Globus pallidus (tissue), 1 donor: Measurements from ENCODE around the gene ZNF335.
"Not testable (repeated sequence)": the region's sequence is repeated elsewhere in the genome, so short reads cannot be mapped to it uniquely, and the experiment has no call there.

Experiments used
- DNase-seq: peaks from one replicate; pipeline ENCODE4 v3.0.0-alpha.2; 2015; ENCODE audit warnings: low spot score

ZNF335 gene

DNA sequence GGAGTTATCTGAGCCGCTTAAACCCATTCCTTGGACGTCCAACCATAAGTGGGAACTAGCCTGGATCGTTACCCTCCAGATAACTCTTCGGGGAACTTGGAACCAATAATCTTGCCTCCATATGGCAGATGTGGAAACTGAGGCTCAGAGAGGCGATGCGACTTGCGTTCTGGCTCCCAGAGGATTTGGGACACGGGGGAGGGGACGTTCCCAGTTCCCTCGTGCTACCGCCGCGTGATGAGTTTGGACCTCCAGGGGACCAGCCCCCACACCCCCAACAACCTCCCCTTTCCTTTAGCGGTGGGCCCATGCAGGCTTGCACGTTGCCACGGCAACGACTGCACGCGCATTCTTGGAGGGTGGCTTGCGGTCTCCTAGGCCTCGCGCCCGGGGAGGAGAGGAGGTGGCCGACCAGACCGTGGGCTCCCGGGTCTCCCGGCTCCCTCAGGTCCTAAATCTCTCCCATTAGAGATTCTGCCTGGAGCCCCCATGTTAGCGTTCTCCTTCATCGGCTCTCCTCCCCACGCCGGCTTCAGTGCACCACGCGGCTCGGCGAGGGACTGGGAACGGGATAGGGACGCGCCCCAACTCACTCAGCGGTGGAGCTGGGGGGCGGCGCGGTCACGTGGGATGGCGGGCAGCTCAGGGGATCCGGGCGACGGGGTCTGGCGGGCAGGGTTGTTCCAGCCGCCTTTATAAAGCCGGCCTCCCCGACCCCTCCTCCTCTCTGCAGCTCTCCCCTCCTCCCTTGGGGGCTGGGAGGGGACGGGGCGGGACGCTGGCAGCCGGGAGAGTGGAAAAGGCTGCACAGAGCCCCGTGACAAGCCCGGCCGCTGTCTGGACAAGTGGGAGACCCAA, 60.3 kb downstream of the ZNF335 start, which contains the start of gene PLTP:
Gene PLTP, minus strand, starts transcription at position 670 of the 858 bp plus-strand sequence. CDS start 703 bp downstream, outside the sequence.
- DNase-seq = peak; percentile 62

- peak; percentile 86 for DNase-seq
Observed at GRCh38 chr20:45910670-45911485, 61.1 kb downstream of the ZNF335 start.

- no peak for DNase-seq
Observed at GRCh38 chr20:45909817-45910669, 62.0 kb downstream of the ZNF335 start.

DNA sequence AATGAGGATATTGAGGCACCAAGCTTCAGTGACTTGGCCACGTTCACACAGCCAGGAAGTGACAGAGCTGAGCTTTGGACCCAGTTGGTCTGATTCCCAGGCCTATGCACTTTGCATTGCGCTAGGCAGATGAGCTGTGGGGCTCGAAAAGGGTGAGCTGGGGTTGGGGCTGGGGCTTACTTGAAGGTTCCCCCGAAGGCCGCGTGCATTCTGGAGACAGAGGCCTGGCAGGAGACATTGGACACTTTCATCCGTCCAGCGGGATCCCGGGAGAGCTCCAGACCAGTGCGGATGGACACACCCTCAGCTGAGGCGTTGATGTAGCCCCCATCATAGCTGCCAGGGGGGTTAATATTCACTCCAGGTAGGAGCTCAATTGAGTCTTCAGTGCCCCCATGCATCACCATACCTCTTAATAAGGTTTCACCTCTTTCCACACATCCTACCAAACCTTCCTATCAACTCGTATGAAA, 62.6 kb downstream of the ZNF335 start:
- no peak for DNase-seq

- DNase-seq = no peak
Observed at GRCh38 chr20:45908084-45908483, 63.9 kb downstream of the ZNF335 start.

- DNase-seq = no peak
Observed at GRCh38 chr20:45907219-45907948, 64.6 kb downstream of the ZNF335 start.

GRCh38 chr20:45905505-45906079, 66.4 kb downstream of the ZNF335 start:
- DNase-seq = no peak

- no peak for DNase-seq
Observed at GRCh38 chr20:45904583-45905504, 67.2 kb downstream of the ZNF335 start.

GRCh38 chr20:45902199-45902701, 69.8 kb downstream of the ZNF335 start:
- DNase-seq = no peak

DNA sequence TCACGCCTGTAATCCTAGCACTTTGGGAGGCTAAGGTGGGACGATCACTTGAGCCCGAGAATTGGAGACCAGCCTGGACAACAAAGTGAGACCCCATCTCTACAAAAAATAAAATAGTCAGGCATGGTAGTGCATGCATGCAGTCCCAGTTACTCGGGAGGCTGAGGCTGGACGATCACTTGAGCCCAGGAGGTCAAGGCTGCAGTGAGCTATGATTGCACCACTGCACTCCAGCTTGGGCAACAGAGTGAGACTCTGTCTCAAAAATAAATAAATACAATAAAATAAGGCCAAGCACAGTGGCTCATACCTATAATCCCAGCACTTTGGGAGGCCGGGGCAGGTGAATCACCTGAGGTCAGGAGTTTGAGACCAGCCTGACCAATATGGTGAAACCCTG, 70.7 kb downstream of the ZNF335 start:
- not testable (repeated sequence) for DNase-seq

DNA sequence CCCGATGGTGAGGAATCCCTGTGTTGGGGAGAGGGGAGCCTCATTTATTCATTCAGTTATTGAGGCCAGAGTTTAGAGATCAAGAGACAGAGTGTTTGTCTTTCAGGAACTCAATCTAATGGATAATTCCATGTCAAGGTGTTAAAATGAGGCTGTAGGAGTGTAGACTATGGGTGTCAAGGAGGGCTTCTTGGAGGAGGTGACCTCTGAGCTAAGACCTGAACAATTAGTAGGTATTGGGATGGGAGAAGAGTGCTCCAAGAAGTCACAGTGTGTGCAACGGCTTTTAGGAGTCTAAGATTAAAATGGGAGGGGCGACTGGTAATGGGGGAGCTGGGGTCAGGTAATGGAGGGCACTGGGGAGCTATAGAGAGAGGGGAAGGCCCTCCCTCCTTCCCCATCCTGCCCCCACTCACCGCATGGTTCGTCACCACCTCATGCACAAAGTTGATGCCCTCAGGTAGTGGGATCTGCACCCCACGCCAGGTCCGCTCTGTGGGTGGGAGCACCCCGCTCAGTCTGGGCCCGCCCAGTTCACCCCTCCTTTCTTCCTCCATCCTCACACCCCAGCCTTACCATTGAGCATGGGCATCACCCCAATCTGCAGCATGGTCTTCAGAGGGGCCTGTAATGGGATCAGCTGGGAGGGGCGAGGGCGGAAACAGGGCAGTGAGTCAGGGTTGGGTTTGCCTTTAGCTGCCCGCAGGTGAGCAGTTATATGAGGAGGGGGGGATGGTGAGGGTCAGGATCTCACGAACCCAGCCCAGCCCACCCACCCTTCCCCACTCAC, 72.8 kb downstream of the ZNF335 start:
- DNase-seq = no peak
